ENCODE results near the gene HLA-DRB5.
"Not testable (repeated sequence)": the region's sequence is repeated elsewhere in the genome, so short reads cannot be mapped to it uniquely, and the experiment has no call there.

Gene HLA-DRB5

DNA sequence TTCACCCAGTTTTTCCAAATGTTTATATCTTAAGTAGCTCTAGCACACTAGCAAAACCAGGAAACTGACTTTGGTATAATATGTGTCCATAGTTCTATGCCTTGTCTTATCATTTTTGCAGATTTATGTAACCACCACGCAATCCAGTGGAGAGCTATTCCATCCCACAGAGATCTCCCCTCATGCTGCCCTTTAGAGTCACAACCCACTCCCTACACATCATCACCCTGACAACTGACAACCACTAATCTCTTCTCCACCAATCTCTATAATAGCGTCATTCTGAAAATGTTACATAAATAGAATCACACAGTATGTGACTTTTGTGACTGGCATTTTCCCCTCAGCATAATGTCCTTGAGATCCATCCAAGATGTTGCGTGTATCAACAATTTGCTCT is 29.1 kb downstream of the HLA-DRB5 start:
- DNase-seq (ENCODE audit: low spot score) = no peak

DNA sequence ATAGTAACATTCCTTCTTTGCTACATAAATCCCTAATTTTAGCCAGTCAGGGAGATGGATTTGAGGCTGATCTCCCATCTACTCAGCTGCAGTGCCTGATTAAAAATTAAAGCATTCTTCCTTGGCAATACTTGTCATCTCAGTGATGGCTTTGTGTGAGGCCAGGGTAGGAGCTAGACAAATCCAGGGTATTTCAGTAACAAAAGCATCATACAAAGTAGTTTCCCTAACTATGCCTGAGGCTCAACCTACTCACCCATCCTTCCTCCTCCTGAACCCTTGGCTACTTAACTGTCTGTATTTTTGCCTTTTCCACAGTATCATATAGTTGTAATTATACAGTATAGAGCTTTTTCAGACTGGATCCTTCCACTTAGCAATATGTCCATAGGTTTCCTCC is 37.7 kb downstream of the HLA-DRB5 start:
- no peak for DNase-seq (ENCODE audit: low spot score)

DNA sequence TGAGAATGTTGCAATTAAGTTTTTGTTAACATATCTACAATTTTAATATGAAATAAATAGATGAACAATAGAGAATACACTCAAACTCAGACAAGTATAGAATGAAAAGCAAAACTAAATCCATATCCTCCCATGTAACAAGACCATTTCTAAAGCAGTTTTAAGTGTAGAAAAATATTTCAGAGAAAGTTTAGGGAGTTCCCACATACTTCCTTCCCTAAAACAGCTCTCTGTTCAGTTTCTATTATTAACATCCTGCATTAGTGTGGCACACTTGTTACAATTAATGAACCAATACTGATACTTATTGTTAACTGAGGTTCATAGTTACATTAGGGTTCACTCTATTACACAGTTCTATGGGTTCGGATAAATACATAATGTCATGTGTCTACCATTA is 38.4 kb downstream of the HLA-DRB5 start:
- DNase-seq (ENCODE audit: low spot score) = no peak

DNA sequence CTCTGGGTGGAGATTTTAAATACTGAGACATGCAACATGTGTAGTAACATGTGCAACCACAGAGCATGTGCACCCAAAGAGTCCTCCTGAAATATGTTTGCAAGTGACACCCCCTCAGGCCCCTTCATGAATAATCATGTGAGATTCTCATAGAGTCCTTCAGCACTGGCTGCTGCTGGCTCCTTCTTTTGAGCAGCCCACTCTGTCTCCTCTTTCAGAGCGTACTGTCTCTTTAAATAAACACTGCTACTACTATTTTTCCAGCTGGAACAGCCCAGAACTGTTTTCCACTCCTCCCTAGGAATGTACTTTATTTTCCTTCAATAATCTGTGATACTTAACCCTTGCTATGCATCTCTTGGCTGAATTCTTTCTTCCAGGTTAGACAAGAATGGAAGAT is 42.0 kb downstream of the HLA-DRB5 start:
- no peak for DNase-seq (ENCODE audit: low spot score)

DNA sequence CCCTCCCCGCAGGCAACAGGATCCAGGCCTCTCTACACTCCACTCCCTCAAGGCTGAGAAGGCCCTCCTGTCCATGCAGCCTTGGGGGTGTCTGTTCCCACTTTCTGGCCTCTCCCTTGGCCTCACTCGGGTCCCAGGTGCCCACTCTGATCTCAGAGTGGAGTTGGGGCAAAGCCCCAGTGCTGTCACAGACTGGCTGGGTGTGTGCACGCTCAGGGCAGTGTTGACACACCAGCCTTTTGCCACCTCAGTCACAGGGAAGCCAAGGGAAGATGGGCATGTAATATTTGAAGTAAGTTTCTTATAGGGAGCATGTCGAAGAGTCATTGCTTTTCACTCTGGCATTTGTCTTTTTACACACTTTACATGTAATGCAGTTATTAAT is 45.5 kb downstream of the HLA-DRB5 start:
- no peak for DNase-seq (ENCODE audit: low spot score)

DNA sequence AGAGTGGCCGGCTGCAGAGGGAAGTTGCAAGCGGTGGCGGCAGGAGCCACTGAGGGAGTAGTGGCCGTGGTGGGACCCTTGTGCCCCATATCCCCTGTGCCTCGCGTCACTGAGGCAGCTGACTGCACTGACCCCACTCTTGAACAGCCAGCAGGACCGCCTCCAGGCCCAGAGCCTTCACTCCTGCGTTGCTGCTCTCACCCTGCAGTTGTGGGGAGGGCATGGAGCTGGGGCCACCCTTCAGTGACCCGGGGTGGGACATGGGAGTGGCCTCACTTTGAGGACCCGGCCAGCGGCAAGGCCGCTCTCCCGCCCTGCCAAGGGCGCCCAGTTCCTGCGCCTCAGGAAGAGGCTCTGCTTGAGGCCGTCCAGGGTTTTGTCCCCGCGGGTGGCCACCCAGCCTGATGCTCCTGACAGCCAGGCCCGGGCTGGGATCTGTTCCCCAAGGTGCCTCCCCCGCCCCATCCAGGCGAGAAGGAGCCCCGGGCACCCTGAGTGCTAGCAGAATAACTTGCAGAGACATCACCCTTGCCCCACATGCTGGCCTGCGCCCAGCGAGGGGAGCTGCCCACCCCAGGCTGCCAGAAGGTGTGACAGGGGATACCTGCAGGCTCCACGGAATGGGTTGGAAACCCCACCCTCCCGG is 46.0 kb downstream of the HLA-DRB5 start:
- no peak for DNase-seq (ENCODE audit: low spot score)

DNA sequence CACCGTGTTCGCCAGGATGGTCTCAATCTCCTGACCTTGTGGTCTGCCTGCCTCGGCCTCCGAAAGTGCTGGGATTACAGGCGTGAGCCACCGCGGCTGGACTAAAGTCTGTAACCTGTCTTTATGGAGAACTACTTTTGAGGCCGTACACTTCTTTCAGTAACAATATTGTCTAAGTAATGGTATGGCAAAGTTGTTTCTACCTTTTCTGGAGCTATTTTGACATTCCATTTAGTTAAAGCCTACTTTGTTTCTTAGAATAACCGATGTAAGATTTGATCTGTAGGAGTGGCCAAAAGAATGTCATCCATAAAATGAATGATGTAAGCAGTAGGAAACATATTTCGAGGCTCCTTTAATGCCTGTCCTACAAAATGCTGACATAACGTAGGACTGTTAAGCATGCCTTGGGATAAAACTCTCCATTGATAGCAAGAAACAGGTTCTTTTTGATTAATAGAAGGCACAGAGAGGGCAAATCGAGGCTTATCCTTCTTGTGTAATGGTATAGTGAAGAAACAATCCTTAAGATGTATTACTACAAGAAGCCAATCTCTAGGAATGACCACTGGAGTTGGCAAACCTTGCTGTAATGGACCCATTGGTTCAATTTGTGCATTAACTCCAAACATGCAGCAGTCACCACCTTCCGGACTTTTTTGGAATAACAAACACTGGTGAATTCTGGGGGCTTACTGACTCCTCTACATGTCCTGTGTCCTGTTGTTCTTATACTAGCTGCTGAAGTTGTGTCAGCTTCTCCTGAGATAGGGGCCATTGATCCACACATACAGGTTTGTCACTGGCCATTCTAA is 54.5 kb downstream of the HLA-DRB5 start:
- no peak for DNase-seq (ENCODE audit: low spot score)

DNA sequence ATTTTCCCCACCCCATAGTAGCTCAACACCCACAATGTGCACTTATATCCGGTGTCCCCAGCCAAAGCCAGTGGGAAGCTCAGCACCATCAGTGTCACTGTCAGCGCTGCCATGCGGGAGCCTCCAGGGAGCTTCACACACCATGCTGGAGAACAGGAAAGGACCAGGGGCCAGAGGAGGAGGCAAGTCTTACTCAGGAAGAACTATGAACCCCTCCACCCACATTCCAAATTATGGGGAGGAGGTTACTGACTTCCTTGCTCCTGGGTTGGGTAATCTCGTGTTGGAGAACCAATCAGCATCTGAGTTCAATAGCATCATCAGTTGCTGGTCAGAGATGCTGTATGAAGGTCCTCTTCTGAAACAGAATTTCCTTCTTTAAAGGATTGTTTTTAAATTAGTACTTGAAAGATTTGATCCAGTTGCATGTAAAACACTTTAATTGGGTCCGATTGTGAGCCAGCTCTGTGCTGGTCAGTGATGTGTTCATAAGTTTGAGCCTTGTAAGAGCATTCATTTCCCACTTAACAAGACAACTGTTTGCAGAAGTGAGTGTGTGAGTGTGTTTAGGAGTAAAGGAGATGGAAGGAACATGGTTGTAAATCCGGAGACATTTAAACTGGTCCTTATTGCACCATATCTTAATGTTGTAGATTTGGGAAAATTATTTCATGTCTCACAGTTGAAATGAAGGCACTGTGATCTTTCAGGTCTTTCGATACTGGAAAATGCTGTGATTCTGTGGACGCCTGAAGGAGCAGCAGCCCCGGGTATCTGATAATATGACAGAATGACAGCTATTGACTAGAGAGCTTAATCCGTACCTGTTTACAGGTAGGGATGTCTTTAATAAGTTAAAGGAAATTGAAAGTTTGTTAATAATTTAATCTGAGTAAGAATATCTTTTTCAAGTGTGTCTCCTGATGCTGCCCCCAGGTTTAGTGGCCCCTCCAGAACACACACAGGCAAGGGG is 56.4 kb downstream of the HLA-DRB5 start:
- DNase-seq (ENCODE audit: low spot score) = peak; percentile 4

DNA sequence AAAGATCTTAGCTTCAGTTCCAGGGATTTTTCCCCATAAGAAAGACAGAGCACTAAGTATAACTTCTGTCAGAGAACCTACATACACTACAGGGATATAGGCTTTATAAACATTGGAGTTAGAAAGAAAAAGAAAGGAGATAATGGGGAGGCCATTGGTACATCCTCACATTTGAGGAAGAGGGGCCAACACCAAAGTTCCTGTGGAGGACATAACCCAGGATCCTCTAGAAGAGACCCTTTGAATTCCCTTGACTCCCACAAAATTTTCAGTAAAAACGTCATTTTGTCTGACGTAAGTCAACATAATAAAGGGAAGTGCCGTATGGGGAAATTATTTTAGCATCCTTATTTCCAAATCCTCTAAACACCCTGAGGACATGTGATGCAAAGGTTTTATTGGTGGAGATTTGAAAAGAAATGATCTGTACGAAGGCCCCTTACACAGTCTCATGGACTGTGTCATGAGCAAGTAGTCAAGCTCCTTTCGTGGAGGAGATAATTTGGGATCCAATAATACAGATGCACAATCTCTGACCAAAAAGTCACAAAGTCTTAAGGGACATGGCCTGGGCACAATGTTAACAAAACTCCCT is 57.2 kb downstream of the HLA-DRB5 start:
- DNase-seq (ENCODE audit: low spot score) = no peak

DNA sequence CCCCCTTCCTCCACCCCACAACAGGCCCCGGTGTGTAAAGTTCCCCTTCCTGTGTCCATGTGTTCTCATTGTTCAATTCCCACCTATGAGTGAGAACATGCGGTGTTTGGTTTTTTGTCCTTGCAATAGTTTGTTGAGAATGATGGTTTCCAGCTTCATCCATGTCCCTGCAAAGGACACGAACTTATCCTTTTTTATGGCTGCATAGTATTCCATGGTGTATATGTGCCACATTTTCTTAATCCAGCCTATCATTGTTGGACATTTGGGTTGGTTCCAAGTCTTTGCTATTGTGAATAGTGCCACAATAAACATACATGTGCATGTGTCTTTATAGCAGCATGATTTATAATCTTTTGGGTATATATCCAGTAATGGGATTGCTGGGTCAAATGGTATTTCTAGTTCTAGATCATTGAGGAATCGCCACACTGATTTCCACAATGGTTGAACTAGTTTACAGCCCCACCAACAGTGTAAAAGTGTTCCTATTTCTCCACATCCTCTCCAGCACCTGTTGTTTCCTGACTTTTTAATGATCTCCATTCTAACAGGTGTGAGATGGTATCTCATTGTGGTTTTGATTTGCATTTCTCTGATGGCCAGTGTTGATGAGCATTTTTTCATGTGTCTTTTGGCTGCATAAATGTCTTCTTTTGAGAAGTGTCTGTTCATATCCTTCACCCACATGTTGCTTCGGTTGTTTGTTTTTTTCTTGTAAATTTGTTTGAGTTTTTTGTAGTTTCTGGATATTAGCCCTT is 62.2 kb downstream of the HLA-DRB5 start:
- not testable (repeated sequence) for DNase-seq (ENCODE audit: low spot score)

Data from cerebellar cortex (tissue), 1 donor.